ENCODE measurements around the gene KRT31. TPM values are rescaled to one million over a fixed set of nuclear protein-coding genes. Genes with fewer than 3 reads are reported as not detected.
"Not testable (repeated sequence)": the region's sequence is repeated elsewhere in the genome, so short reads cannot be mapped to it uniquely, and the experiment has no call there.

The KRT31 gene
- total RNA-seq, 1 donor from 2014 or later: not detected

- Histone ChIP-seq H3K4me3 (ENCODE audit: low read depth, low read length) (no peak overlapping the region), H3K27me3 (ENCODE audit: control insufficient read depth, insufficient read depth, low read length) (no peaks in the 10 kb centered on the region), H3K36me3 (ENCODE audit: control insufficient read depth, insufficient read depth, low read length) (no peaks in the 10 kb centered on the region)
- no peak for DNase-seq (ENCODE audit: low read depth)
- TF ChIP-seq CTCF (IDR thresholded peaks at IDR 0.05; ENCODE audit: insufficient read depth, low read length, poor library complexity, severe bottlenecking): no peak
These were observed 42.0 kb upstream of the KRT31 start for GRCh38 chr17:41439375-41439774.

GRCh38 chr17:41437769-41438168 lies 40.4 kb upstream of the KRT31 start:
- no peaks in the 10 kb centered on the region for H3K36me3 ChIP-seq (ENCODE audit: control insufficient read depth, insufficient read depth, low read length)
- no peaks in the 10 kb centered on the region for H3K27me3 ChIP-seq (ENCODE audit: control insufficient read depth, insufficient read depth, low read length)
- no peak overlapping the region for H3K4me3 ChIP-seq (ENCODE audit: low read depth, low read length)
- no peak for TF ChIP-seq CTCF (IDR thresholded peaks at IDR 0.05; ENCODE audit: insufficient read depth, low read length, poor library complexity, severe bottlenecking)
- no peak for DNase-seq (ENCODE audit: low read depth)

GRCh38 chr17:41437254-41437653 lies 39.8 kb upstream of the KRT31 start:
- TF ChIP-seq CTCF (IDR thresholded peaks at IDR 0.05; ENCODE audit: insufficient read depth, low read length, poor library complexity, severe bottlenecking): no peak
- DNase-seq (ENCODE audit: low read depth): no peak
- H3K36me3 ChIP-seq (ENCODE audit: control insufficient read depth, insufficient read depth, low read length): no peaks in the 10 kb centered on the region
- no peaks in the 10 kb centered on the region for H3K27me3 ChIP-seq (ENCODE audit: control insufficient read depth, insufficient read depth, low read length)
- no peak overlapping the region for H3K4me3 ChIP-seq (ENCODE audit: low read depth, low read length)

GRCh38 chr17:41434415-41434814 lies 37.0 kb upstream of the KRT31 start:
- Histone ChIP-seq H3K36me3 (ENCODE audit: control insufficient read depth, insufficient read depth, low read length) (no peaks in the 10 kb centered on the region), H3K4me3 (ENCODE audit: low read depth, low read length) (no peak overlapping the region), H3K27me3 (ENCODE audit: control insufficient read depth, insufficient read depth, low read length) (no peaks in the 10 kb centered on the region)
- no peak for DNase-seq (ENCODE audit: low read depth)
- TF ChIP-seq CTCF (IDR thresholded peaks at IDR 0.05; ENCODE audit: insufficient read depth, low read length, poor library complexity, severe bottlenecking): no peak

- TF ChIP-seq CTCF (IDR thresholded peaks at IDR 0.05; ENCODE audit: insufficient read depth, low read length, poor library complexity, severe bottlenecking): no peak
- DNase-seq (ENCODE audit: low read depth): no peak
- no peak overlapping the region for H3K4me3 ChIP-seq (ENCODE audit: low read depth, low read length)
- no peaks in the 10 kb centered on the region for H3K27me3 ChIP-seq (ENCODE audit: control insufficient read depth, insufficient read depth, low read length)
- H3K36me3 ChIP-seq (ENCODE audit: control insufficient read depth, insufficient read depth, low read length): no peaks in the 10 kb centered on the region
These were observed 36.6 kb upstream of the KRT31 start for GRCh38 chr17:41434005-41434404.

GRCh38 chr17:41433586-41433985 lies 36.2 kb upstream of the KRT31 start:
- no peaks in the 10 kb centered on the region for H3K27me3 ChIP-seq (ENCODE audit: control insufficient read depth, insufficient read depth, low read length)
- H3K36me3 ChIP-seq (ENCODE audit: control insufficient read depth, insufficient read depth, low read length): no peaks in the 10 kb centered on the region
- no peak for TF ChIP-seq CTCF (IDR thresholded peaks at IDR 0.05; ENCODE audit: insufficient read depth, low read length, poor library complexity, severe bottlenecking)
- no peak overlapping the region for H3K4me3 ChIP-seq (ENCODE audit: low read depth, low read length)
- no peak for DNase-seq (ENCODE audit: low read depth)

GRCh38 chr17:41430376-41430775 lies 33.0 kb upstream of the KRT31 start:
- not testable (repeated sequence) for H3K4me3 ChIP-seq (ENCODE audit: low read depth, low read length); H3K27me3 ChIP-seq (ENCODE audit: control insufficient read depth, insufficient read depth, low read length); H3K36me3 ChIP-seq (ENCODE audit: control insufficient read depth, insufficient read depth, low read length); DNase-seq (ENCODE audit: low read depth)

Data from kidney epithelial cell (primary cell).